ENCODE measurements around the gene OR10J4. TPM values are rescaled to one million over a fixed set of nuclear protein-coding genes. Genes with fewer than 3 reads are reported as not detected.
"Not testable (repeated sequence)": the region's sequence is repeated elsewhere in the genome, so short reads cannot be mapped to it uniquely, and the experiment has no call there.

The OR10J4 gene
- total RNA-seq, 2 experiments from 2014 or later, result not detected

- not testable (repeated sequence) for H3K27me3 Mint-ChIP-seq, H3K27ac Mint-ChIP-seq, ATAC-seq
Measured at GRCh38 chr1:159449605-159450004, 17.6 kb downstream of the OR10J4 start.

DNA sequence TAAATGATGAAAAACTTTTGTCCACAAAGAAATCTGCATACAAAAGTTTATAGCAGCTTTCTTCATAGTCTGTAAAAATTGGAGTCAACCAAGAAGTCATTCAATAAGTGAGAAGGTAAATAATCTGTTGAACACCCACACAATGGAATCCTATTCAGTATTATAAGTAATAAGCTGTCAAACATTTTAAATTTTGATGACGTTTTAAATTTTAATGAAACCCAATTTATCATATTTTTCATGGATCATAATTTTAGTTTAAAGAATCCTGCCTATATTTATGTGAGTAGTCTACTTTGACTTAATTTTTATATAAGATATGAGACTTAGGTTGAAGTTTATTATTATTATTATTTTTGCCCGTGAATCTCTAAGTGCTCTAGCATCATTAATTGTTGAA lies 27.5 kb downstream of the OR10J4 start:
- Mint-ChIP-seq H3K36me3 (no peaks in the 10 kb centered on the region), H3K4me3 (no peak overlapping the region), H3K9me3 (ENCODE audit: low read depth) (peaks cover 8% of the 10 kb centered on the region), H3K4me1 (no peaks in the 10 kb centered on the region), H3K27me3 (no peaks in the 10 kb centered on the region), H3K27ac (no peak overlapping the region)
- CTCF ChIA-PET, result interaction anchor here (0.7 kb wide), 1 partner anchor 10 kb away, joined by 3 read pairs; no protein-coding TSS in a partner anchor
- ATAC-seq (no peak), DNase-seq (no peak)

More at GRCh38 chr1:159449605-159450004, 17.6 kb downstream of the OR10J4 start:
- DNase-seq; H3K36me3 Mint-ChIP-seq; H3K4me3 Mint-ChIP-seq; H3K9me3 Mint-ChIP-seq (ENCODE audit: low read depth); H3K4me1 Mint-ChIP-seq: not testable (repeated sequence)
- CTCF ChIA-PET, result interaction anchor here (1.0 kb wide), 1 partner anchor 10 kb away, joined by 3 read pairs; no protein-coding TSS in a partner anchor

GRCh38 chr1:159465191-159465603 lies 33.2 kb downstream of the OR10J4 start:
- Mint-ChIP-seq H3K27me3 (peaks cover 6% of the 10 kb centered on the region), H3K9me3 (ENCODE audit: low read depth) (peaks cover 8% of the 10 kb centered on the region), H3K36me3 (no peaks in the 10 kb centered on the region), H3K27ac (no peak overlapping the region), H3K4me1 (no peaks in the 10 kb centered on the region), H3K4me3 (no peak overlapping the region)
- no peak for ATAC-seq
- DNase-seq, result no peak
- CTCF ChIA-PET, result no interaction called here

- DNase-seq (no peak), ATAC-seq (no peak)
- CTCF ChIA-PET, result no interaction called here
- H3K27me3 Mint-ChIP-seq, result peaks cover 6% of the 10 kb centered on the region
- no peaks in the 10 kb centered on the region for H3K4me1 Mint-ChIP-seq
- H3K27ac Mint-ChIP-seq, result no peak overlapping the region
- no peaks in the 10 kb centered on the region for H3K36me3 Mint-ChIP-seq
- no peak overlapping the region for H3K4me3 Mint-ChIP-seq
- no peaks in the 10 kb centered on the region for H3K9me3 Mint-ChIP-seq (ENCODE audit: low read depth)
Measured at GRCh38 chr1:159468321-159468720, 36.3 kb downstream of the OR10J4 start.

DNA sequence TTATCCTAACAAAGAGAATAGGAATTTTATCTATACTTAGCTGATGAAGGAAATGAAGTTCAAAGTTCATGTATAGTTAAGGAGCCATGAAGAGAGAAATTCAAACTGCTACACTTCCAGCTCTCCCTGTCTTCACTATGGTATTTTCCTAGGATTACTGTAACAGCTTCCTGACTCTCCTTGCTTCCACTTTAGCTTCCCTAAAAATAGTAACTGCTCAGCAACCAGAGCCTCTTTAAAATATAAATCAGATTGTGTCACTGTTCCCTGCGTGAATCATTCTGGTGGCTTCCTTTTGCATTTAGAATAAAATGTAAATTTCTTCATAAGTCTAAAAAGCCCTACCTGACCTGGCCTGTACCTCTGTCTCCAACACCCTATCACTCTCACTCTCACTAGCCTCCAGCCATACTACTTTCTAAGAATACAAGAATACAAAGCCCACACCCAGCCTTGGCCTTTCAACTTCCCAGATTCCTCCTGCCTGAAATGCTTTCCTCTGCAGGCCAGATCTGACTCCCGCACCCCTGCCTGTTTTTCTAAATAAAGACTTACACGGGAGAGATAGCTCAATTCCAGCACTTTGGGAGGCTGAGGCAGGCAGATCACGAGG lies 38.0 kb downstream of the OR10J4 start:
- ATAC-seq (no peak), DNase-seq (no peak)
- Mint-ChIP-seq H3K27me3 (peaks cover 6% of the 10 kb centered on the region), H3K36me3 (no peaks in the 10 kb centered on the region), H3K27ac (no peak overlapping the region), H3K9me3 (ENCODE audit: low read depth) (no peaks in the 10 kb centered on the region), H3K4me1 (no peaks in the 10 kb centered on the region), H3K4me3 (no peak overlapping the region)
- CTCF ChIA-PET, result no interaction called here

DNA sequence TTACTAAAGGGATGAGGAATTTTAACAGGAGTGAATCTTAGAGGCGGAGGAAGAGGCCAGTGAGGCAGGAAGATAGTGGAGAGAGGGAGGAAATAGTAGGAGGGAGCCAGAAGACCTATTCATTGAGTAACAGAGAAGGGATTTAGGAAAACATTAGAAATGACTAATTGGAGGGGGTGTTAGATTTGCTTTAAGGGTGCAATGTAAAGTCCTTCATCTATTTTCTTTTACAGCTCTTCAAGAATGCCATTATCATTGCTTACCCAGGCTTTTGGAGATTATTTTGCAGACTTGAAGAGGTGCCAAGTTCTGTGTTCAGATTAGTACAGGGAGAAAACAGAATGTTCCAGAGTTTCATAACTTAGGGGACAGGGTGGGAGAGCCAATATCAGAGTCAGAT lies 41.3 kb downstream of the OR10J4 start:
- CTCF ChIA-PET, result no interaction called here
- no peak for ATAC-seq
- Mint-ChIP-seq H3K4me3 (no peak overlapping the region), H3K36me3 (no peaks in the 10 kb centered on the region), H3K4me1 (no peaks in the 10 kb centered on the region), H3K9me3 (ENCODE audit: low read depth) (no peaks in the 10 kb centered on the region), H3K27ac (no peak overlapping the region), H3K27me3 (peaks cover 6% of the 10 kb centered on the region)
- DNase-seq, result no peak

DNA sequence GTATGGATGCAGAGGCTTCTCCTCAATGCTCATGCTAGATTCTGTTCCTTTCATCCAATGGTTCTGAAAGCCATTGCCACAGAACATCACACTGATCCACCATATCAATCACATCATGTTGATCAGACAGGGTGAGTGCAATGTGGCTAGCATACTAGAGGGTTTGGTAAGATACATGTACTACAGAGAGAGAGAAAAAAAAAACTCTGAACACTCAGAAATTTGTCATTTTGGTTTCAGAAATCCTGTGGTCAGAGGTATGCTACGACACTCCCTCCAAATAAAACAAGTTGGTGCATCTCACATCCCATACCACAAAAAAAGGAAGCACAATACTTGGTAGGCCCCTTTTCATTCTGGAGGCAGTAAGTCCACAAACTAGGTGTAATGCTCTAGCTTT lies 42.9 kb downstream of the OR10J4 start:
- CTCF ChIA-PET, result no interaction called here
- Mint-ChIP-seq H3K27me3 (no peaks in the 10 kb centered on the region), H3K9me3 (ENCODE audit: low read depth) (no peaks in the 10 kb centered on the region), H3K27ac (no peak overlapping the region), H3K4me1 (no peaks in the 10 kb centered on the region), H3K36me3 (no peaks in the 10 kb centered on the region), H3K4me3 (no peak overlapping the region)
- ATAC-seq (no peak), DNase-seq (no peak)

Other genes with a start within 250 kb of the OR10J4 start
- gene ACKR1, start 227.3 kb upstream of the OR10J4 start, total RNA-seq, result not detected
- not detected for gene FCER1A, start 129.9 kb upstream of the OR10J4 start, total RNA-seq
- gene OR10J1, start 7.5 kb downstream of the OR10J4 start, total RNA-seq, result not detected
- not detected for gene OR10J5, start 103.8 kb downstream of the OR10J4 start, total RNA-seq
- gene APCS, start 155.6 kb downstream of the OR10J4 start, total RNA-seq, result not detected